Measurements from ENCODE around the gene MLPH.
A peak's percentile ranks its signal among the peaks of the same experiment; 100 is the strongest.

Gene MLPH

DNA sequence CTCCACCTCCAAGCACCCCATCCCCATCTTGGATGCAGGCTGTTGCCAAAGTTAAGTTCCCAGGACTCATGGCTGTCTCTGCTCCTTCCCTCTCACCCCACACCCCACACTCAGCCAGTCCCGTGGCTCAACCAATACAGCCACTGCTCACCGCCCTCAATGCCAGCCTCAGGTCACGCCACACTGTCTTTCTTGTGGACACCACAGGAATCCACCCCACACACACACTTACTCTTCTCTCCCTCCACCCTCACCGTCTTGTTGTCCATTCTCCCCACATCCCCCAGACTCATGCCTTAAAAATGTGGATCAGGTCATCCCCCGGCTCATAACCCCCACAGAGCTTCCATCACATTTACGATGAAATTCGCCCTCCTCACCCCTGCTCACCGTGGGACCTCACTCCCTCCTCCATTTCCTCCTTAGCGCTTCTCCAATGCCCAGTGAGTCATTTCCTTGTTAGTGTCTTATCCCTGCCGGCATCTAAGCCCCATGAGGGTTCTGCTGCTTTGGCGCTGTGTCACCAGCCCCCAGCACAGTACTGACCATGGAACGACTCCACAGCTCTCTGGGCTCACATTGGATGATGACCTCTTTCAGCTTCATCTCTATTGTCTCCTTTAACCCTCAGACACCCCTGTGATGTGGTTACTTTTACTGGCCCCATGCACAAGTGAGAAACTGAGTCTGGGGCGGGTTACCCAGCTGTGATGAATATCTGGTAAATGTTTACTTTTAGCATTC, 13.8 kb downstream of the MLPH start:
- DNase-seq (ENCODE audit: low spot score) = peak; percentile 98

DNA sequence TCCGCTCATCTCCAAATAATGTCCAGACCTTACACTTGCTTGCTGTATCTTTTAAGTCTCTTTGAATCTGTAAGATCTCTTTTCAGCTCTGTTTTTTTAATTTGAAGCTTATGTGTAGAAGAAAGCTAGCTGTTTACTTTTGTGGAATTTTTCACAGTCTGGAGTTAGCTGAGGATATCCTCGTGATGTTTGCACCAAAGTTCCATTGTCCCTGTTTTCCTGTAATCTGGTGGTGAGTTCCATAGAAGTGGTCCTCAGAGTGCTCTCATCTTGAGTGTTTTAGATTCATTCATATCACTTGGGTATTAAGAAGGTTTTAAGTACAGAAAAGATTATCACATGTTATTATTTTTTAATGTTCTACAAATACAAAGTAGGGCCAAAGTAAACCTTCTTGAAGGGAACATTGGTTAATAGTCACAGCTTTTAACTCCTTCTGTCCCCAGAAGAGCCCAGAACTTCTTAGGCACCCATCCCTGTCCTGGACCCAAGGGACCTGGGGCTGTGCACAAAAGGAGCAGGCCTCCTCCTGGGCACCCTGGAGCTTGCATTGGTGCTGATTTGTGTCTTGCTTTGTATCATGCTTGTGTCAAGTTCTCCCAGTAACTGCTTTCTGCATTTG, 15.0 kb downstream of the MLPH start:
- no peak for DNase-seq (ENCODE audit: low spot score)

DNA sequence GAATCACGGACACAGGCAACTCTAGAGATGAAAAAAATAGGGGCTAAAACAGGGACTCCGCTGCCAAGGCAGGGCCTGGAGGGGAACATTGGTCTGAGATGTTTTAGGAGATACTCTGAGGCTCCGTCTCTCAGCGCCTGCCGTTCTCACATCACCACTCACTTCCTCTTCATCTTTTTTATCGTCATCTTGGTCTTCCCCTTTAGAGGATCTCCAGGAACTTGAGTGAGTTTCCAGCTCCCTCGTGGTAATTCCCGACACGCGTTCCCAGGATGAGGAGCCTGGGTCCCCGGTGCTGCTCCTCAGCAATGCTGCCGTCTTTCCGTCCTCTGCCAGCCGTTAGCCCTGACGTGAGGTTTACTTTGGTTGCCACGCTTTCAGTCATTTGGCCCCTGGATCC, 16.1 kb downstream of the MLPH start:
- no peak for DNase-seq (ENCODE audit: low spot score)

DNA sequence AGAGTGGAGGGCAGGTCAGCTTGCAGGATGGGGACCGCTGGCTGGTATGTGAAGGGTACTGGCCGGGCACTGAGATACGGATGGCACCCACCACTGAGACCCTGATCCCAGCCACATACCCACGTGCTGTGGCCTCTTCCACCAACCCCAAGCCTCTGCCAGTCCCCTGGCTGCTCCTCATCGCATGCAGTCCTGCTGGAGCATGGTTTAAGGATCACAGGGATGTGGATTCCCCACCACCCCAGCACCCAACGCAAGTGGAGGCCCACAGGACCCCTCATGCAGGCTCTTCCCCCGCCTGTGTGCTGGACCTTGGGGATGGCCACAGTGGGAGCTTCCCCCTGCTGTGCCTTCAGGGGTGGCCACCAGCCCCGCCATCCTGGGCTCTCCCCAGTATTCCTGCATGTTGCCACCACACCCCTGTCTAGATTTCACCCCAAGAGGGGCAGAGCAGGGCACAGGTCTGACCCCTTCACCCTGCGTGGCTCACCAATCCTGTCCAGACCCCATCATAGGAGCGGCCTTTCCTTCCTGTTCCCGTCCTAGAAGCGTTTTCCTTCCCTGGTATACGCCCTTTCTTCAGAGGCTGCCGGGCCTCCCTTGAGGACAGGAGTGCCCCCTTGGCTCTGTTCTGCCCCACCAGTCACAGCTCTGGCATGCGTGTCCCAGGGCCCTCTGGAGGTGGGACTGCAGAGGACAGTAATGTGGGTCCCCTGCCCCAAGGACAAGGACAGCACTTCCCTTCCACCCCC, 18.3 kb downstream of the MLPH start:
- no peak for DNase-seq (ENCODE audit: low spot score)

DNA sequence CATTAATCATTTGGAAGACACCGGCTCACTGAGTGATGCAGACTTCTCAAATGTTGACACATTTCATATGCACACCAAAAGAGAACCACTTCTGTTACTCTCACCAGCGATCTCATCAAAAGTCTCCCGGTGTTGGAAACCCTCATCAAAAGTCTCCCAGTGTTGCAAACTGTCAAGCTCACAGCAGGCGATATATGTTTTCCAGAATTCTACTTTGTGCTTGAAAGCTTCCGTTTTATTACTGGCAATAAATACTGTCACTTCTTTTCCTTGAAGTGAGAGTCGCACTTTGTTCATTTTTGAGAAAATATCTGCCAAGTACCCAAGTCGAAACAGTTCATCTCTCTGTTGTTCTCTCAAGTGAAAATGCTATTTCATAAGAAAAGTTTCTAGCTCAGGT, 20.5 kb downstream of the MLPH start:
- no peak for DNase-seq (ENCODE audit: low spot score)

DNA sequence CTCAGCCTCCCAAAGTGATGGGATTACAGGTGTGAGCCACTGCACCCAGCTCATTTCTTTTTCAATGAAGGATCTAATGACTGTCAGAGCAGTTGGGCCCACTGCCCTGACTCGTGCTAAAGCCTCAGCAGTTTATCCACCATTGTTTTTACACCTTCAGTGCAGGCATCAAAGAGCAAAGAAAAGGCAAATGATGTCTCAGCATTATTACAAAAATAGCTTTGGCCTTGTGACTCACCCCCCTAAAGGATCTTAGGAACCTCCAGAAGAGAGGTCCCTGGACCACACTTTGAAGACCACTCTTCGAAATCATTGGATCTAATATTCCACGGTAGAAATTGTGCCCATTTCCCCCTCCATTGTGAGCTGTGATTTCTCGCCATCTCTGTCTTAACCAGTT, 21.3 kb downstream of the MLPH start:
- no peak for DNase-seq (ENCODE audit: low spot score)

DNA sequence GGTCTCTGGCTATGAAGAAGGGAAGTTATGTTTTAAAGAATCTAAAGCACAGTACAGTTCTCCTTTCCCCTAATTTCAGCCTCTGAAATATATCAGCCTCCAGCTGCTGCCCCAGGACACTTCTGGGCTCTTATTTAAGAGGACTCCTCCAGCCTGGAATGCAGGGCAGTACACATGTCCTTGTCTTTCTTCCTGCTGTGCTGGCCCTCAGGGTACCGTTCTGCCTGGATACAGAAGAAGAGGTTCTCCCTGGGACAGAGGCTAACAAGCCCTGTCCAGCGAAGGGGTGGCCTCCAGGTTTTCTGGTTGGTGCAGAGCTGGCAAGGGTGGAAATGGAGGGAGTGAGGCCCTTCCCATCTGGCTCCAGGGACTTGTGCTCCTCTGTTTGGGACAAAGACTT, 22.1 kb downstream of the MLPH start:
- no peak for DNase-seq (ENCODE audit: low spot score)

DNA sequence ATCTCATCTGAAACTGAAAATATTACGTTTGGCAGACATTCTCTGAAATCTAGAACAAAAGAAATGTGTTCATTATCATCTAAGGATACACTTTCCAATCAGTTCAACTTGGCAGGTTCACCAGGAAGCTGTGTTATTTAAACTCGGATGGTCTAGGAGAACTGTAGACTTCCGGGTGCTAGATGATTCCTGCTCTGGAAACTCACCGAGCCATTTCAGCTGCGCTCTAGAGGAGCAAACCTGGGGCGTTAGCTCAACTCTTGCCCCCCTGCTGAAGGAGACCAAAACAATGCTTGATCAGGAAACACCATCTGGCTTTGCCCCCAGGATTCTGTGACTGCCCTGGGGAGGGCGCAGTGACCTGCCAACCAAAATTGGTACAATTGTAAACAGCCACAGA, 22.9 kb downstream of the MLPH start:
- no peak for DNase-seq (ENCODE audit: low spot score)

DNA sequence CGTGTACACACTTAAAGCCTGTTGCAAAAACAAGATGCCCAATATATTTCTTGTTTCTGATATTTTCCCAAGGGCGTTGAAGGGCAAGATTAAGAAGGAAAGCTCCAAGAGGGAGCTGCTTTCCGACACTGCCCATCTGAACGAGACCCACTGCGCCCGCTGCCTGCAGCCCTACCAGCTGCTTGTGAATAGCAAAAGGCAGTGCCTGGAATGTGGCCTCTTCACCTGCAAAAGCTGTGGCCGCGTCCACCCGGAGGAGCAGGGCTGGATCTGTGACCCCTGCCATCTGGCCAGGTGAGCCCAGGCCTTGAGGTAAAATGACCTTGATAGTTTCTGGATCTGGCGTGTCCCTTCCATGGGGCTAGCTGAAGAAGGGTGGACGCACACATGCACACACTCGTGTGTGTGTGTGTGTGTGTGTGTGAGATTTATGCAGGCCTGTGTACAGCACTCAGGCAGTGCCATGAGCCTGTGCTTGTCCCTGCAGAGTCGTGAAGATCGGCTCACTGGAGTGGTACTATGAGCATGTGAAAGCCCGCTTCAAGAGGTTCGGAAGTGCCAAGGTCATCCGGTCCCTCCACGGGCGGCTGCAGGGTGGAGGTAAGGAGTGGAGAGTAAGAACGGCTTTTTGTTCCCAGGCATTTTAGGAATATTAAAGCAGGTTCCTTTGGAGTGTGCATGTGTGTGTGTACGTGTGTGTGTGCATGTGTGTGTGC, 23.6 kb downstream of the MLPH start:
- no peak for DNase-seq (ENCODE audit: low spot score)

DNA sequence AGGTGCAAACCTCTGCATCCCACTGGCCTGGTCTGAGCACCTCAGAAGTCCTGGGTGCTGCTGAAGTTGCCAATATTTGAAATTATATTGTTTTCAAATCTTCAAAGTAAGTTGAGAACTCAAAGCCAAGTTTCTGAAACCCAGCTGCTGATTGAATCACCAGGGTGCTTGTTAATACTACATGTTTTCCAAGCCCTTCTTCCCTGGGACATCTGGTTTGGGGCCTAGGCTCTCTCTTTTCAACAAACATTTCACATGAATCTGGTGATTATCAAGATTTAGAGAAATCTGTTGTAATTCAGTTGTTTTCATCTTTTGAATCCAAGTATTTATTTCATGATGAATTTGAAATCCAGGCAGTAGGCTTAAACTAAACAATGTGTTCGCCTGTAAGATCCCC, 24.4 kb downstream of the MLPH start:
- DNase-seq (ENCODE audit: low spot score) = no peak

DNA sequence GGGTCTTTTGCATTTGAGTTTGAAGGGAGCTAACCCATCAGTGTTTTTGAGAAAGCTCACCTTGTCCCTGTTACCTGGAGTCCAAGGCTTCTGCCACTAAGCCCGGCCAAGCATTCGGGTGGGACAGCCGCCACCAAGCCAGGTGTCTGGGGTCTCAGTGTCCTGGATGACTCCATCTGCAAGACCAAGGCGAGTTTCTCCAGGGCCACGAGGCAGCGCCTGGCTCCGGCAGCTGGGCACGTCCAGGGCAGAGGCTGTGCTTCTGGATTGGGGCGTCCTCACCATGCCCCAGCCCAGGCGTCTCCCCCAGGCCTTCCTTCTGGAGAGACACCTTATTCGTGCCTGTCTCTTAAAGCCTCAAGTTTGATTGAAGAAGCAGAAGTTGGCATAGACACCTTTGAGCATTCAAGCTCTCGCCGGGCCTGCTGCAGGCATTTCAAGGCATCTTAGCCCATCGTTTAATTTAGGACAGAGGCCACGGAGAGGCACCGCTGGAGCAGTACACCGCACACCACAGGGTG, 24.9 kb downstream of the MLPH start:
- no peak for DNase-seq (ENCODE audit: low spot score)

DNA sequence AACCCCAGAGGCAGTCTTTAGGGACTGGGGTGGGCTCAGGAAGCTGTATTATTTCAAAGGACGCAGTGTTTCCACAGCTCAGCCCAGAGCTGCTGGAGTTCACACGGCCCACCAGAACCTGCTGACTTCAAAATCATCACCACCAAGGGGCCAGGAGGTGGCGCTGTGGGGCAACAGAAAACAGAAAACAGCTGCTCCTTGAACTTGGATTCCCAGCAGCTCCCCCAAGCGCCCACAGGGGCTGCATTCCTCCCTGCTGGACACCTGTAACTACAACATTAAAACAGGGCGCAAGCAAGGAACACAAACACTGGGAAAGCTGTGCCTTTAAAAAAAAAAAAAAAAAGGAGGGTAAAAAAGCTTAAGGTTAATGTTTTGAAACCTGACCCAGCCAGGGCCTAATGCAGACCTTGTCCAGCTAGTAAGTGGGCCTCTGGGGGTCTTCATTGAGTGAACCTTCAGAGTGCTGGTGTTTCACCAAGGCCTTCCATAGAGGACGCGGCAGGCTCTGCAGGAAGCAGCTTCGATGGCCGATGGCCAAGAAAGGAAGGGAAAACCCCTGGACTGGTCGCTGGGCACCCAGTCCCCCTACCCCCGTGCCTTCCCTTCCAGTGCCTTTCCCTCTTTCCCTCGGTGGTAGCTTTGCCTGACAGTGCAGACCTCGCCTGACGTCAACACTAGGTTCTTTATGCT, 25.9 kb downstream of the MLPH start:
- DNase-seq (ENCODE audit: low spot score) = peak; percentile 89

DNA sequence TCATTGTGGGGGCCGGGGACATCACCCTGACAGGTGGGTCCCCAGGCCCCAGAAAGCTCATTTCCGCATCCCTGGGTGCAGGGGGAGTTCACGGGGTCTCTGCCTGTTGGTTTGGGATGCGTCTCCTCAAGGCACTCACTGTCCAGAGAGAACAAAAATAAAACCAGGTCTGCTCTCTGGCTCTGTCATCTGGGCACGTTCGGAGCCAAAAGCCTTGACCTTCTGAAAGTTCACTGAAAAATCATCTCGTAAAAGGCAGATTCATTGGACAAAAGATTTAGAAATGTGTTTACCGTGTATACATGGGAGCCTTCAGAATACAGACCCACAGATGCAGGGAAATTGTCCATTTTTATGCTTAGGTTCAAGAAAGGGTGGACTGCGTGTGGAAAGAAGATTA, 26.6 kb downstream of the MLPH start:
- no peak for DNase-seq (ENCODE audit: low spot score)

DNA sequence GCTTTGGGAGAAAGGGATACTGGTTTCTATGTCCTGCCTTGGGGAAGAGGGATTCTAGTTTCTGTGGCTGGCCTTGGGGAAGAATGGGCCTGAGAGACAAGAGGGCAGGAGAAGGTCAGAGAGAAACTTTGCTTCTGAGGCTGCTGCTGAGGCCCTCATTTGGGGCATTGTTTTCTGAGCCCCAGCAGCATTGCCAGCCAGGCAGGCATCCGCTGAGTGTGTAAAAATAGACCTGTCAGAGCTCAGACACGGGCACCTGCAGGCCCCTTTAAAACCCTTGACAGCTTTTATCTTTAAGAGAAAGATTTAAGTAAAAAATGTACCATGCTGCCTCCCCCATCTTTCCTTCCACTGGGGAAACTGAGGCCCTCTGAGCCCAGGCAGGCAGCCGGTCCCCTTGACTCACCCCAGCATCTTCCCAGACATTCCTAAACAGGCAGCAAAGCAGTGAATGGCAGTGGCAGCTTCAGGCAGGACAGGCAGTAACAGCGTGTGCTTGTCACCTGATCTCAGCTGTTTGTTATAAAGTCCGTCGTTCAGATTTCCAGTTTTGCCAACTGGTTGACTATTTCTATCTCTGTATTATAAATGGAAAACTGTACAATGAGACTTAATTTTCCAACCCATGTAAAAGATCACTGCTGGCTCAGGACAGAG, 27.6 kb downstream of the MLPH start:
- DNase-seq (ENCODE audit: low spot score) = no peak

DNA sequence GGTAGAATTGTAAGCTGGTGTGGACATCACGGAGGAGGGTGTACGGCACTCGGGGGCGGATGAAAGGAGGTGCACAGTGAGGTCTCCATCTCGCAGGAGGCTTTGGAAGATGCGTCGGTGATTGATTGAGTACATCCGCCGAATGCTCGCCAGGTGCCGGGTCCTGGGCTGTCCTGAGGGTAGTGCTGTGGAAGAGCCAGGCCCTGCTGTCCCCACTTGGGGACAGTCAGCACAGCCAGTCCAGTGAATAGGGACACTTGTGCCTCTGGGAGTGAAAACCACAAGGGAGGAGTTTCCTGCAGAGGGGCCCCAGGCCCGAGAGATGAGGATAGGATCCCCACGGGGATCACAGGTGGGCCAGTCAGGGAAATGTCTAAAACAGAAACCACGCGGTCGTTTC, 28.1 kb downstream of the MLPH start:
- DNase-seq (ENCODE audit: low spot score) = no peak

DNA sequence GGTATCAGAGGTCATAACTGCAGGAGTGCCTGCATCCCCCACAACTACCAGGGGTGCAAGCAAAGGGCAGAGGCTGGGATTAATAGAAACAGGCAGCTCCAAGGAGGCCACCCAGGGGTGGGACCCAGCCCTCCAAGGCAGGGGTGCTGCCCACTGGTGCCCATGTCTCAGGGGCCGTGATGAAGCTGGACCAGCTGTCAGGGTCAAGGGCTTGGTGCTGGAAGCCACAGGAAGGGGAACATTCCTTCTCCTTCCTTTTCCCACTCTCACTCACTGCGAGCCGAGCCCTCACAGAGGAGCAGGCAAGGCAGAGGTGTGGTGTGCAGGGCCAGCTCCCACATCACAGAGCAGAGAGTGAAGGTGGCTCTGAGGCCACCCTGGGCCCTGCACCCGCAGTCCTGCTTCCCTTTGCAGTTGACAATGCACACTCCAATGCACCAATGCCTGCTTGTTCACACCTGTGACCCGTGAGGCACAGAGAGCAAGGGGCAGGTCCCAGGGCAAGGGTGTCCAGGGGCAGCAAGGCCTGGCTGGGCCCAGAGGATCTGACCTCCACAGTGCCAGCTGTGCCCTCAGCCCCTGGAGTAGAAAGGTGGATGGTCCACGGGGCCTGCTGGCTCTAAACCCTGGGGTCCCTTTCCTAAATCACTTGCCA, 28.7 kb downstream of the MLPH start:
- DNase-seq (ENCODE audit: low spot score) = no peak

DNA sequence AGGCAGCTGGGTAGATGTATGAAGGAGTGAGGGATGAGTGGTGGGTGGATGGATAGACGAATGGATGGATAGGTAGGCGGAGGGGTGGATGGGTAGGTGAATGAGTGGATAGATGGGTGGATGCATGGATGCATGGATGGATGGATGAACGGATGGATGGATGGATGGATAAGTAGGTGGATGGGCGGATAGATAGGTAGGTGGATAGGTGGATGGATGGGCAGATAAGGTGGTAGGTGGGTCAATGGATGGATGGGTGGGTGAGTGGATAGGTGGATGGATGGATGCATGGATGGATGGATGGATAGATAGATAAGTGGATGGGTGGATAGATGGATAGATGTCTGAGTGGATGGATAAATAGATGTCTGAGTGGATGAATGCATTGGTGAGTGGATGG, 30.1 kb downstream of the MLPH start:
- DNase-seq (ENCODE audit: low spot score) = no peak

DNA sequence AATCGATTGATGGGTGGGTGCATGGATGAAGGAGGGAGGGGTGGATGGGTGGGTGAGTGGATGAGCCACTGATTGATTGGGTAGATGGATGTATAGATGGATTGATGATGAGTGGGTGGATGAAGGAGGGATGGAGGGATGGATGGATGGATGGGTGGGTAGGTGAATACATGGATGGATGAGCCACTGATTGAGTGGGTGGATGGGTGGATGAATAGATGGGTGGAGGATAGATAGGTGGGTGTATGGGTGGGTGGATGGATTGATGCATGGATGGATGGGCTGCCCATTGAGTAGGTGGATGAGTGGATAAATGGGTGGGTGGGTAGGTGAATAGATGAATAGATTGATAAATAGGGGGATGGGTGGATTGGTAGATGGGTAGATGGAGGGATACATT, 30.9 kb downstream of the MLPH start:
- no peak for DNase-seq (ENCODE audit: low spot score)

DNA sequence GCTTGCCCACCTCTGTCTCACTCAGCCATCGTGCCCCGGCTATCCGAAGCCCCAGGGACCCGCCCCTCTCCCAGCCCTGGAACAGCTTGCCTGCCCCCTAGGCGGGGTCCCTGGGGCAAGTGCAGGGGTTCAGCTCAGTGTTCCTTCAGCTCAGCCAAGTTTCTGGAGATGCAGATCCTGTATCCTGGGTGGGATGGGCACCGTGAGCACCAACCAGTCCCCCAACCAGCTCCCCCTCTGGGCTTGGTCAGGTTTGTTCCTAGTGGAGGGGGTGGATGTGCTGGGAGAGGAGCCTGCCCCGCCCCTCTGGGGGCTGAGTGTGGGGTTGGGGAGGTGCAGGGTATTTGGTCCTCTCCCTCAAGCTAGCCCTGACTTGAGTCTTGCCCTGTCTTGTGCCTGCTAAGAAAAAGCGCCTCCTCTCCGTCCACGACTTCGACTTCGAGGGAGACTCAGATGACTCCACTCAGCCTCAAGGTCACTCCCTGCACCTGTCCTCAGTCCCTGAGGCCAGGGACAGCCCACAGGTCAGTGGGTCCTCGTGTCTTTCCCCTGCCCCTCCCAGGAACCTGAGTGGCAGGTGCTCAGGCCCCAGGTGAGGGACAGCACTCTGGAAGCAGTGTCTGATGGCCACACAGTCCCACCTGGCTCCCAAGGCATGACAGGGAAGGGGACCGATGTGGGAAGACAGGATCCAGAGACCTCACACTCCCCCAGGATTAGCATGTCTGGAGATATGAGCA, 32.6 kb downstream of the MLPH start:
- DNase-seq (ENCODE audit: low spot score) = no peak

DNA sequence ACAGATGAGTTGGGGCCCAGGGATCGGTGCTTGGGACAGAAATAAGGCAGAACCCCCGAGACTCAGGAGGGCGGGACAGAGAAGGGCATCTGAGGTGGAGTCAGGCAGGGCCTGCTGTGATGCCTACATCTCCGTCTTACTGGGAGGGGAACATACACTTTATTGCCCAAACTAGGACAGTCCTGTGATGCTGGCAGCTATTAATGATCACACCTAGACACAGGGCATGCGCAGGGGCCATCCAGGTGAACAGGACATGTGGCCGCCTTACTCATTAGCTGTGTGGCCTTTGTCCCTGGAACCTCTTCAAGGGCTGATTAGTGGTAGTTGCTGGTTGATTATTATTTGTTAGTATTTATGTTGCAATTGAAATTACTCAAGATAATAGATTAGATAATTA, 33.2 kb downstream of the MLPH start:
- DNase-seq (ENCODE audit: low spot score) = no peak
